ENCODE measurements around the gene MXD1.
"Not testable (repeated sequence)": the region's sequence is repeated elsewhere in the genome, so short reads cannot be mapped to it uniquely, and the experiment has no call there.

- TF ChIP-seq CTCF (IDR thresholded peaks at IDR 0.05; ENCODE audit: low read depth, low read length, poor library complexity, severe bottlenecking); EZH2phosphoT487 (IDR thresholded peaks at IDR 0.05; ENCODE audit: borderline replicate concordance, low read length): not testable (repeated sequence)
These were observed 22.0 kb upstream of the MXD1 start for GRCh38 chr2:69892838-69893424.
